ENCODE results near the gene OR51B4.

Gene OR51B4

GRCh38 chr11:5281596-5281995 is 20.1 kb downstream of the OR51B4 start:
- no peak overlapping the region for H3K4me3 ChIP-seq (ENCODE audit: low read length)
- TF ChIP-seq CTCF (conservative IDR thresholded peaks at IDR 0.05; ENCODE audit: low read length) = no peak
- DNase-seq (ENCODE audit: low read depth) = no peak

DNA sequence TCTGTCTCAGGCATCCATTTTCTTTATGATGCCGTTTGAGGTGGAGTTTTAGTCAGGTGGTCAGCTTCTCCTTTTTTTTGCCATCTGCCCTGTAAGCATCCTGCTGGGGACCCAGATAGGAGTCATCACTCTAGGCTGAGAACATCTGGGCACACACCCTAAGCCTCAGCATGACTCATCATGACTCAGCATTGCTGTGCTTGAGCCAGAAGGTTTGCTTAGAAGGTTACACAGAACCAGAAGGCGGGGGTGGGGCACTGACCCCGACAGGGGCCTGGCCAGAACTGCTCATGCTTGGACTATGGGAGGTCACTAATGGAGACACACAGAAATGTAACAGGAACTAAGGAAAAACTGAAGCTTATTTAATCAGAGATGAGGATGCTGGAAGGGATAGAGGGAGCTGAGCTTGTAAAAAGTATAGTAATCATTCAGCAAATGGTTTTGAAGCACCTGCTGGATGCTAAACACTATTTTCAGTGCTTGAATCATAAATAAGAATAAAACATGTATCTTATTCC is 21.1 kb downstream of the OR51B4 start:
- TF ChIP-seq CTCF (conservative IDR thresholded peaks at IDR 0.05; ENCODE audit: low read length) = no peak
- H3K4me3 ChIP-seq (ENCODE audit: low read length) = no peak overlapping the region
- peak; percentile 98 for DNase-seq (ENCODE audit: low read depth)

- DNase-seq (ENCODE audit: low read depth) = peak; percentile 11
- no peak overlapping the region for H3K4me3 ChIP-seq (ENCODE audit: low read length)
- TF ChIP-seq CTCF (conservative IDR thresholded peaks at IDR 0.05; ENCODE audit: low read length) = no peak
These were observed 22.2 kb downstream of the OR51B4 start for GRCh38 chr11:5279471-5280090.

DNA sequence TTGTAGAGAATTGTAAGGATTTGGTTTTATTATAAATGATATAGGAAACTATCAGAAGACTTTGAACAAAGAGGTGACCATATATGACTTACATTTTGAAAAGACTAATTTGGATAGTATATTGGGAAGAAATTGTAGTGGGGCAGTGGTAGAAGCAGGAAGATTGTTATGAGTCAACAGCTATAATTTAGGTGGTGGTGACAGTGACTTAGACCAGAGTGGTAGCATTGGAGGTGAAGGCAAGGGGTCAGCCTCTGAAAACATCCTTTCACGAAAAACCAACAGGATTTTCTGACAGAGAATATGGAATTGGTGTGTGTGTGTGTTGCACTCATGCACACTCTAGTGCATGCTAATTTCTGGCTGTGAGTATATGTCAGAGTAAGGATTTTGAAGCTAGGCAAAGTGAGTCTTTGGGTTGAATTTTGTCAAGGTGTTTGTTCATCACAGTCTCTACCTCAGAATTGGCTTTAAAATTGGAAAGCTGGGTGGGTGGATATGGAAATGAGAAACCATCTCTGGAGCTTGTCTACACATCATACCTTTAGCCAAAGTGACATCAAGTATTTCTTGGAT is 23.9 kb downstream of the OR51B4 start:
- no peak overlapping the region for H3K4me3 ChIP-seq (ENCODE audit: low read length)
- TF ChIP-seq CTCF (conservative IDR thresholded peaks at IDR 0.05; ENCODE audit: low read length) = no peak
- no peak for DNase-seq (ENCODE audit: low read depth)

GRCh38 chr11:5276697-5277096 is 25.0 kb downstream of the OR51B4 start:
- H3K4me3 ChIP-seq (ENCODE audit: low read length) = no peak overlapping the region
- TF ChIP-seq CTCF (conservative IDR thresholded peaks at IDR 0.05; ENCODE audit: low read length) = no peak
- no peak for DNase-seq (ENCODE audit: low read depth)

- DNase-seq (ENCODE audit: low read depth) = no peak
These were observed 26.2 kb downstream of the OR51B4 start for GRCh38 chr11:5275369-5276110.

More at GRCh38 chr11:5275369-5276110, 26.2 kb downstream of the OR51B4 start:
- no peak overlapping the region for H3K4me3 ChIP-seq (ENCODE audit: low read length)
- TF ChIP-seq CTCF (conservative IDR thresholded peaks at IDR 0.05; ENCODE audit: low read length) = no peak
